ENCODE data around the gene RNF32.

DNA sequence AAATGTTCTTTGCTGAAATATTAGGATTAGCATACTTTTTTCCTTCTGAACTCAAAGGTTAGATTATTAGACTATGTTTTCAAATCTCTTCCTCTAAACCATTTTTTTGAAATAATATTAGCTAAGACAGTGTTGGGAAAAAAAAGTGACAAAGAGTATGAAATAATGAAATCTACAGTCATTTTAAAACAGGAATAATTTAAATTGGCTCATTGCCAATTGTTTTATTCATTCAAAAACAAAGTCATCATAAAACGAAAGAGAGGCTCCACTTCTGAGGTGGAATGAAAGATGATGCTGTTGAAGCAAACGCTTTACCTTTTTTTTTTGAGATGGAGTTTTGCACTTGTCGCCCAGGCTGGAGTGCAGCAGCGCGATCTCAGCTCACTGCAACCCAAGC, 51.2 kb downstream of the RNF32 start:
- TF ChIP-seq, protein P1, sequence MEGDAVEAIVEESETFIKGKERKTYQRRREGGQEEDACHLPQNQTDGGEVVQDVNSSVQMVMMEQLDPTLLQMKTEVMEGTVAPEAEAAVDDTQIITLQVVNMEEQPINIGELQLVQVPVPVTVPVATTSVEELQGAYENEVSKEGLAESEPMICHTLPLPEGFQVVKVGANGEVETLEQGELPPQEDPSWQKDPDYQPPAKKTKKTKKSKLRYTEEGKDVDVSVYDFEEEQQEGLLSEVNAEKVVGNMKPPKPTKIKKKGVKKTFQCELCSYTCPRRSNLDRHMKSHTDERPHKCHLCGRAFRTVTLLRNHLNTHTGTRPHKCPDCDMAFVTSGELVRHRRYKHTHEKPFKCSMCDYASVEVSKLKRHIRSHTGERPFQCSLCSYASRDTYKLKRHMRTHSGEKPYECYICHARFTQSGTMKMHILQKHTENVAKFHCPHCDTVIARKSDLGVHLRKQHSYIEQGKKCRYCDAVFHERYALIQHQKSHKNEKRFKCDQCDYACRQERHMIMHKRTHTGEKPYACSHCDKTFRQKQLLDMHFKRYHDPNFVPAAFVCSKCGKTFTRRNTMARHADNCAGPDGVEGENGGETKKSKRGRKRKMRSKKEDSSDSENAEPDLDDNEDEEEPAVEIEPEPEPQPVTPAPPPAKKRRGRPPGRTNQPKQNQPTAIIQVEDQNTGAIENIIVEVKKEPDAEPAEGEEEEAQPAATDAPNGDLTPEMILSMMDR (IDR thresholded peaks at IDR 0.05; ENCODE audit: insufficient read depth, low read depth, low read length), result no peak
- no peak for TF ChIP-seq EZH2 (IDR thresholded peaks at IDR 0.05; ENCODE audit: insufficient read depth, low read length)
